SU-DHL-6 (cell line): Measurements from ENCODE around the gene JTB.

ENCODE experiments used
- EZH2phosphoT487 ChIP-seq: fragments of 200-600 bp; sonication (generic), shearing (Covaris generic); conservative IDR thresholded peaks from 2 replicates; pipeline ENCODE4 v1.6.1; 2018; ENCODE audit warnings: mild to moderate bottlenecking, antibody characterized with exemption, low read length, moderate library complexity, mixed read lengths
- TF ChIP-seq, protein P1 (sequence below): fragments of 200-600 bp; sonication (generic); IDR thresholded peaks from one replicate; pipeline ENCODE4 v1.5.1; 2017; ENCODE audit warnings: antibody characterized with exemption, mild to moderate bottlenecking, low read length, moderate library complexity; ENCODE audit not compliant: insufficient read depth, poor library complexity, severe bottlenecking

DNA sequence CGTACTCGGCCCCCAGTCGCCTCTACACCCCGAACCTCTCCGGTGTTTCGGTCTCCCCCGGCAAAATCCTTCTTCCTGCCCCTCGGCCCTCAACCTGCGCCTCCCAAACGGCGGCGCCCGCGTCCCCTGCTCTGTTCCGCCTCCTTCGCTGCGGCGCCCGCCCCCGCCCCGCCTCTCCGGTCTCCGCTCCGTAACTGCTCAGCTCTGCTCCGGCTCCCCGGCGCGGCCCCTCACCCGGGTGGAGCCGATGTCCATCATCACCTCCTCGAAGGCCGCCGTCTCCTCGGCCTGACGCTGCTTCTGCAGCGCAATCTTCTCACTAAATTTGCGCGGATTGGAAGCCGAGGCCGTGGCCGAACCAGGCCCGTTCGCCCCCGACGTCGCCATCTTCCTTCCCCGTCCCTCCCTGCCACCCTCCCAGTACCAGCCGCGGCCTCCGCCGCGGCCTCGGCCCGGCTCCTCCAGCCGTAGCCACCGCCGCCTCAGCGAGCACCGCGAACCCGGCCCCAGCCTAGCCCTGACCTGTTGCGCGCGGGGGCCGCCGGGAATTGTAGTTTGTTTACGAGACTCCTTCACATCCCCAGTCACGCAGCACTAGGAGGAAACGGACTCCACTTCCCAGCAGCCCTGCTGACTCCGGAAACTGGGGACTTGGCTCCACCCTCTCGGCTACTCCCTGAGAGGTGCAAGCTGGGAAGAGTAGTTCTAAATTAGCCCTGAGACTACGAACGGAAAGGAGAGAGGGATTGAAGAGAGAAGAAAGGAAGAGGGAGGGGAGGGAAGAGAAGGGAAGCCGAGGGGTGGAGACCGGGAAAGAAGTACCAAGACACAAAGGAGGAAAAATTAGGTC, 19.1 kb downstream of the JTB start, which contains the start of gene CRTC2:
- TF ChIP-seq, protein P1, sequence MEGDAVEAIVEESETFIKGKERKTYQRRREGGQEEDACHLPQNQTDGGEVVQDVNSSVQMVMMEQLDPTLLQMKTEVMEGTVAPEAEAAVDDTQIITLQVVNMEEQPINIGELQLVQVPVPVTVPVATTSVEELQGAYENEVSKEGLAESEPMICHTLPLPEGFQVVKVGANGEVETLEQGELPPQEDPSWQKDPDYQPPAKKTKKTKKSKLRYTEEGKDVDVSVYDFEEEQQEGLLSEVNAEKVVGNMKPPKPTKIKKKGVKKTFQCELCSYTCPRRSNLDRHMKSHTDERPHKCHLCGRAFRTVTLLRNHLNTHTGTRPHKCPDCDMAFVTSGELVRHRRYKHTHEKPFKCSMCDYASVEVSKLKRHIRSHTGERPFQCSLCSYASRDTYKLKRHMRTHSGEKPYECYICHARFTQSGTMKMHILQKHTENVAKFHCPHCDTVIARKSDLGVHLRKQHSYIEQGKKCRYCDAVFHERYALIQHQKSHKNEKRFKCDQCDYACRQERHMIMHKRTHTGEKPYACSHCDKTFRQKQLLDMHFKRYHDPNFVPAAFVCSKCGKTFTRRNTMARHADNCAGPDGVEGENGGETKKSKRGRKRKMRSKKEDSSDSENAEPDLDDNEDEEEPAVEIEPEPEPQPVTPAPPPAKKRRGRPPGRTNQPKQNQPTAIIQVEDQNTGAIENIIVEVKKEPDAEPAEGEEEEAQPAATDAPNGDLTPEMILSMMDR: no peak
- no peak for TF ChIP-seq EZH2phosphoT487
